Sigmoid colon (tissue), 7 donors: ENCODE measurements around the gene NMUR1. TPM values are rescaled to one million over a fixed set of nuclear protein-coding genes. Genes with fewer than 3 reads are reported as not detected.
"Not testable (repeated sequence)": the region's sequence is repeated elsewhere in the genome, so short reads cannot be mapped to it uniquely, and the experiment has no call there.

Source experiments
- DNase-seq: peaks from one replicate; pipeline ENCODE4 v3.0.0-alpha.2; 2019
- H3K27ac ChIP-seq, 4 donors: fragments of 200-600 bp; sonication (generic); one replicate each; pipeline ENCODE4 v1.5.1; 2016 to 2019; ENCODE audit warnings: mild to moderate bottlenecking in 1 of 4
- H3K27me3 ChIP-seq, 3 donors: fragments of 200-600 bp; sonication (generic); one replicate each; pipeline ENCODE4 v1.5.1; 2019; ENCODE audit warnings: mild to moderate bottlenecking in 1 of 3
- H3K36me3 ChIP-seq, 4 donors: fragments of 200-600 bp; sonication (generic); one replicate each; pipeline ENCODE4 v1.5.1; 2016 to 2019
- H3K4me1 ChIP-seq, 4 donors: fragments of 200-600 bp; sonication (generic); one replicate each; pipeline ENCODE4 v1.5.1; 2017 to 2019
- H3K4me3 ChIP-seq, 4 donors: fragments of 200-600 bp; sonication (generic); one replicate each; pipeline ENCODE4 v1.5.1; 2017 to 2019; ENCODE audit warnings: mild to moderate bottlenecking in 2 of 4, moderate library complexity in 1 of 4
- H3K9me3 ChIP-seq, 4 donors: fragments of 200-600 bp in 3 of 4; sonication (generic) in 3 of 4; one replicate each; pipeline versions ENCODE4 v1.5.1 to v1.6.1; 2013 to 2019
- EP300 ChIP-seq, 4 donors: sonication (generic); formaldehyde crosslinking; IDR thresholded peaks; one replicate each; pipeline ENCODE4 v1.6.1; 2017; ENCODE audit warnings: antibody characterized with exemption in 4 of 4
- POLR2A ChIP-seq, 2 donors: fragments of 450-650 bp; IDR thresholded peaks; one replicate each; pipeline ENCODE4 v1.6.1; 2016; ENCODE audit warnings: antibody characterized with exemption in 2 of 2, mild to moderate bottlenecking in 2 of 2, moderate library complexity in 2 of 2
- POLR2AphosphoS5 ChIP-seq, 4 donors: sonication (generic); formaldehyde crosslinking; IDR thresholded peaks; one replicate each; pipeline ENCODE4 v1.6.1; 2017; ENCODE audit warnings: antibody characterized with exemption in 4 of 4
- WGBS, 2 donors: extraction: QIAGEN DNeasy Blood & Tissue Kit; methylation state at CpG; one replicate each; pipeline ENCODE4 v1.1.7; 2013; 5-methylcytosine and 5-hydroxymethylcytosine counted together
- intact Hi-C: fragments of 100-400 bp; cut with DNase I; formaldehyde crosslinking; loops from one replicate; pipeline ENCODE4 v1.15.1; 2023
- polyA plus RNA-seq, 3 donors: library from polyadenylated mRNA; stranded (reverse); fragments of 200-250 nt; gene quantifications; one replicate each; pipeline ENCODE4 v1.2.3, GENCODE V29; 2013
- total RNA-seq, 4 donors: library from RNA; depleted of rRNA; stranded (reverse); fragments of >200 nt; gene quantifications; one replicate each; pipeline ENCODE4 v1.1.0, GENCODE V29; 2016
- TF ChIP-seq, protein P1 (sequence below), 4 experiments: fragments of 450-650 bp in 3 of 4; fragments of 200-600 bp in 1 of 4; IDR thresholded peaks; one replicate each; pipeline ENCODE4 v1.5.1; 2016 to 2019; ENCODE audit warnings: antibody characterized with exemption in 4 of 4, mild to moderate bottlenecking in 3 of 4, moderate library complexity in 2 of 4
- donor health status: healthy with polysubstance abuse.
- donor health status: Bipolar disorder and iron deficiency.
- donor health status: healthy.

Gene NMUR1
- total and polyA plus RNA-seq, 7 donors = 0.14 to 0.36 (median 0.23) TPM; not detected in 2

- Histone ChIP-seq H3K9me3 (no peaks in the 10 kb centered on the region), H3K36me3 (no peaks in the 10 kb centered on the region), H3K4me1 (no peaks in the 10 kb centered on the region), H3K27ac (no peak overlapping the region), H3K4me3 (no peak overlapping the region), H3K27me3 (no peaks in the 10 kb centered on the region)
- no peak for DNase-seq
- intact Hi-C loops = no loop called here
- WGBS, 2 donors = 86 to 88% methylated on average over 15 of the region's 15 CpGs
- TF ChIP-seq EP300 (IDR thresholded peaks at IDR 0.05) (no peak), POLR2AphosphoS5 (IDR thresholded peaks at IDR 0.05) (no peak), POLR2A (IDR thresholded peaks at IDR 0.05) (no peak)
- TF ChIP-seq, protein P1, sequence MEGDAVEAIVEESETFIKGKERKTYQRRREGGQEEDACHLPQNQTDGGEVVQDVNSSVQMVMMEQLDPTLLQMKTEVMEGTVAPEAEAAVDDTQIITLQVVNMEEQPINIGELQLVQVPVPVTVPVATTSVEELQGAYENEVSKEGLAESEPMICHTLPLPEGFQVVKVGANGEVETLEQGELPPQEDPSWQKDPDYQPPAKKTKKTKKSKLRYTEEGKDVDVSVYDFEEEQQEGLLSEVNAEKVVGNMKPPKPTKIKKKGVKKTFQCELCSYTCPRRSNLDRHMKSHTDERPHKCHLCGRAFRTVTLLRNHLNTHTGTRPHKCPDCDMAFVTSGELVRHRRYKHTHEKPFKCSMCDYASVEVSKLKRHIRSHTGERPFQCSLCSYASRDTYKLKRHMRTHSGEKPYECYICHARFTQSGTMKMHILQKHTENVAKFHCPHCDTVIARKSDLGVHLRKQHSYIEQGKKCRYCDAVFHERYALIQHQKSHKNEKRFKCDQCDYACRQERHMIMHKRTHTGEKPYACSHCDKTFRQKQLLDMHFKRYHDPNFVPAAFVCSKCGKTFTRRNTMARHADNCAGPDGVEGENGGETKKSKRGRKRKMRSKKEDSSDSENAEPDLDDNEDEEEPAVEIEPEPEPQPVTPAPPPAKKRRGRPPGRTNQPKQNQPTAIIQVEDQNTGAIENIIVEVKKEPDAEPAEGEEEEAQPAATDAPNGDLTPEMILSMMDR (IDR thresholded peaks at IDR 0.05) = no peak
These were observed 43.6 kb upstream of the NMUR1 start for GRCh38 chr2:231573698-231574421.

DNA sequence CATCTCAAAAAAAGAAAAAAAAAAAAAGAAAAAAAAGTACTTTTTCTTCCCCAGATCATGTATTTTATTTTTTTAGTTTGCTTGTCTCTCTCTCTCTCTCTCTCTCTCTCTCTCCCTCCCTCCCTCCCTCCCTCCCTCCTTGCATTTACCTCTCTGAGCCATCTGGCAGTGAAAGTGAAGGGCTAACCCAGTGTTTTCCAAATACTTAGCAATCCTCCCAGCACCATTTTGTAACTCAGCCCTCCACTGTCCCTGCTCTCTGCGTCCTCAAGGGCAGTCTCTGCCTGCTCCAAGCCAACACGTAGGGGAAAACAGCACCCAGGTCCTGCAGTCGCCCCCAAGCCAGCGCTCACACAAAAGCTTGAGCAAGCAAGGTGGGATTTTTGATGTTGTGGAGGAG is 42.9 kb upstream of the NMUR1 start:
- Histone ChIP-seq H3K27me3 (no peaks in the 10 kb centered on the region), H3K4me3 (no peak overlapping the region), H3K27ac (no peak overlapping the region), H3K9me3 (no peaks in the 10 kb centered on the region), H3K36me3 (no peaks in the 10 kb centered on the region), H3K4me1 (no peaks in the 10 kb centered on the region)
- WGBS, 2 donors = 66 to 80% methylated on average over 4 of the region's 4 CpGs
- DNase-seq = no peak
- TF ChIP-seq, protein P1 (IDR thresholded peaks at IDR 0.05) = no peak
- TF ChIP-seq EP300 (IDR thresholded peaks at IDR 0.05) = no peak
- no peak for TF ChIP-seq POLR2A (IDR thresholded peaks at IDR 0.05)
- no peak for TF ChIP-seq POLR2AphosphoS5 (IDR thresholded peaks at IDR 0.05)
- intact Hi-C loops = no loop called here

GRCh38 chr2:231571661-231572191 is 41.5 kb upstream of the NMUR1 start:
- intact Hi-C loops = no loop called here

DNA sequence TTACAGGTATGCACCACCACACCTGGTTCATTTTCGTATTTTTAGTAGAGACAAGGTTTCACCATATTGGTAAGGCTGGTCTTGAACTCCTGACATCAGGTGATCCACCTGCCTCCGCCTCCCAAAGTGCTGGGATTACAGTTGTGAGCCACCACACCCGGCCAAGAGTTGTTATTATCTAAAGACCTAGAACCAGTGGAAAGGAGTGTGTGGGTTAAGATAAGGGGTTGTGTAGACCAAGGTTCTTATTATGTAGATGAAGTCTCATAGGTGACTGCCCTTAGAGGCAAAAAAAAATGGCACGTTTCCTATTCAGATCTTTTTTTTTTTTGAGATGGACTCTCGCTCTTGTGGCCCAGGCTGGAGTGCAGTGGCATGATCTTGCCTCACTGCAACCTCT is 40.7 kb upstream of the NMUR1 start:
- H3K36me3 ChIP-seq, H3K9me3 ChIP-seq, H3K27me3 ChIP-seq, intact Hi-C loops, H3K4me1 ChIP-seq, H3K4me3 ChIP-seq, H3K27ac ChIP-seq, DNase-seq: not testable (repeated sequence)
- 79 to 90% methylated on average over 5 of the region's 5 CpGs for WGBS, 2 donors

More at GRCh38 chr2:231571661-231572191, 41.5 kb upstream of the NMUR1 start:
- Histone ChIP-seq H3K27me3 (no peaks in the 10 kb centered on the region), H3K36me3 (no peaks in the 10 kb centered on the region), H3K9me3 (no peaks in the 10 kb centered on the region), H3K4me1 (no peaks in the 10 kb centered on the region), H3K27ac (no peak overlapping the region), H3K4me3 (no peak overlapping the region)
- no peak for DNase-seq
- TF ChIP-seq POLR2AphosphoS5 (IDR thresholded peaks at IDR 0.05) = no peak
- TF ChIP-seq, protein P1 (IDR thresholded peaks at IDR 0.05) = no peak
- TF ChIP-seq EP300 (IDR thresholded peaks at IDR 0.05) = no peak
- no peak for TF ChIP-seq POLR2A (IDR thresholded peaks at IDR 0.05)
- 79 to 84% methylated on average over 4 of the region's 4 CpGs for WGBS, 2 donors

DNA sequence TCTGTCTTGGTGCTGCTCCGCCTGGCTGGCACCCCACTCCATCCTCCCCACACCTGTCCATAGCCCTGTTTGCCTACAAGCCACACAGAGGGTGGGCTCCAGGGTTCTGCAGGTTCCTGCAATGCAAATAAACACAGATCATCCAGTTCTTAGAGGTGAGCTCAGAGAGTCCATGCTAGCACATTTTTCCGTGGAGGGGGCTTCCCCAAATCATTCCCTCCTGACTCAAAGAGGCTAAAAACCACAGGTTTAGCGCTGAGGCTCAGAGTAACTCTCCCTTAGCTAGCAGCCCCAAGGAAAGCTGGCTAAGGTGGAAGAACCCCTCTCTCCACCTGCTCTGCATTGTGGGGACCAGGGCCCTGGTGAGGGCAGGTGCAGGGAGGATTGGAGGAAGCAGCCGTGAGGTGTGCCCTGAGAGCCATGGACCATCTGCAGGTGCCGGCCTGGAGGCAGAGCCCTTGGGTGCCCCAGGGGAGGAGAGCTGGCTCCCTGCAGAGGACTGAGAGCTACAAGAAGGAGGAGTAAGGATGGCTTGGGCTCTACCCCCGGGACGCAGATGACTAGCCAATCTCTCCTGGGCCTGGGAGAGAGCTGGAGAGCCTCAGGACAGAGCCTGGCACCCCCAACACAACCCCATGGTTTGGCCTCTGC is 38.7 kb upstream of the NMUR1 start:
- WGBS, 2 donors = 79 to 84% methylated on average over 7 of the region's 7 CpGs

More for the DNA sequence above, 38.7 kb upstream of the NMUR1 start:
- H3K4me3 ChIP-seq = no peak overlapping the region
- TF ChIP-seq POLR2AphosphoS5 (IDR thresholded peaks at IDR 0.05) (no peak), EP300 (IDR thresholded peaks at IDR 0.05) (no peak), POLR2A (IDR thresholded peaks at IDR 0.05) (no peak)
- TF ChIP-seq, protein P1 (IDR thresholded peaks at IDR 0.05) = no peak
- no peak overlapping the region for H3K27ac ChIP-seq
- H3K27me3 ChIP-seq = no peaks in the 10 kb centered on the region
- DNase-seq = no peak
- no peaks in the 10 kb centered on the region for H3K9me3 ChIP-seq
- H3K36me3 ChIP-seq = no peaks in the 10 kb centered on the region
- H3K4me1 ChIP-seq = no peaks in the 10 kb centered on the region
- intact Hi-C loops = no loop called here
